Measurements from ENCODE around the gene ABCA1.

DNA sequence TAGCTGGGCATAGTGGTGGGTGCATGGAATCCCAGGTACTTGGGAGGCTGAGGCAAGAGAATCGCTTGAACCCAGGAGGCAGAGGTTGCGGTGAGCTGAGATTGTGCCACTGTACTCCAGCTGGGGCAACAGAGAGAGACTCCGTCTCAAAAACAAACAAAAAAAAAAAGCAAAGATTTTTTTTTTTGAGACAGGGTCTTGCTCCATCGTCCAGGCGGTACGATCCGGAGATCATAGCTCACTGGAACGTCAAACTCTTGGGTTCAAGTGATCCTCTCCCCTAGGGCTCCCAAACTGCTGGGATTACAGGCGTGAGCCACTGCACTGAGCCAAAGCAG lies 37.6 kb downstream of the ABCA1 start:
- TF ChIP-seq EZH2 (IDR thresholded peaks at IDR 0.05) (no peak), POLR2AphosphoS5 (IDR thresholded peaks at IDR 0.05; ENCODE audit: borderline replicate concordance, low read depth, low read length) (no peak), FOXP2 (optimal IDR thresholded peaks at IDR 0.05; ENCODE audit: control extremely low read depth, extremely low read length, insufficient read depth) (no peak)
